Sigmoid colon (tissue), 4 donors: ENCODE data around the gene PIGT.

Experiments used
- CTCF ChIP-seq, 4 experiments: fragments of 450-650 bp in 3 of 4; fragments of 200-600 bp in 1 of 4; IDR thresholded peaks; one replicate each; pipeline ENCODE4 v1.5.1; 2016 to 2019; ENCODE audit warnings: antibody characterized with exemption in 4 of 4, mild to moderate bottlenecking in 3 of 4, moderate library complexity in 2 of 4
- EP300 ChIP-seq, 4 donors: sonication (generic); formaldehyde crosslinking; IDR thresholded peaks; one replicate each; pipeline ENCODE4 v1.6.1; 2017; ENCODE audit warnings: antibody characterized with exemption in 4 of 4
- POLR2AphosphoS5 ChIP-seq, 4 donors: sonication (generic); formaldehyde crosslinking; IDR thresholded peaks; one replicate each; pipeline ENCODE4 v1.6.1; 2017; ENCODE audit warnings: antibody characterized with exemption in 4 of 4

- TF ChIP-seq POLR2AphosphoS5 (IDR thresholded peaks at IDR 0.05) (no peak), CTCF (IDR thresholded peaks at IDR 0.05) (no peak), EP300 (IDR thresholded peaks at IDR 0.05) (no peak)
Observed at GRCh38 chr20:45387274-45387673, 28.7 kb upstream of the PIGT start.
